Measurements from ENCODE around the gene CSNK1G3. TPM values are rescaled to one million over a fixed set of nuclear protein-coding genes. Genes with fewer than 3 reads are reported as not detected.

CSNK1G3 gene
- total RNA-seq, 2 experiments from 2014 or later = 26.3 to 33.4 TPM

GRCh38 chr5:123554601-123555000 lies 42.6 kb downstream of the CSNK1G3 start:
- ATAC-seq (no peak), DNase-seq (no peak)
- H3K4me1 Mint-ChIP-seq = peaks cover 13% of the 10 kb centered on the region
- H3K27ac Mint-ChIP-seq = no peak overlapping the region
- no peaks in the 10 kb centered on the region for H3K27me3 Mint-ChIP-seq
- H3K4me3 Mint-ChIP-seq = no peak overlapping the region
- CTCF ChIA-PET = no interaction called here
- H3K9me3 Mint-ChIP-seq (ENCODE audit: low read depth) = no peaks in the 10 kb centered on the region
- H3K36me3 Mint-ChIP-seq = peaks cover 26% of the 10 kb centered on the region

GRCh38 chr5:123557907-123558306 lies 45.9 kb downstream of the CSNK1G3 start:
- Mint-ChIP-seq H3K4me1 (peaks cover 6% of the 10 kb centered on the region), H3K27ac (no peak overlapping the region), H3K36me3 (peaks cover 34% of the 10 kb centered on the region), H3K27me3 (no peaks in the 10 kb centered on the region), H3K4me3 (no peak overlapping the region), H3K9me3 (ENCODE audit: low read depth) (no peaks in the 10 kb centered on the region)
- CTCF ChIA-PET = interaction anchor here (1.2 kb wide), 1 partner anchor 135 kb away, joined by 3 read pairs; no protein-coding TSS in a partner anchor
- ATAC-seq (no peak), DNase-seq (no peak)

GRCh38 chr5:123558762-123559433 lies 46.9 kb downstream of the CSNK1G3 start:
- DNase-seq (no peak), ATAC-seq (no peak)
- Mint-ChIP-seq H3K27me3 (no peaks in the 10 kb centered on the region), H3K9me3 (ENCODE audit: low read depth) (no peaks in the 10 kb centered on the region), H3K27ac (no peak overlapping the region), H3K4me3 (no peak overlapping the region), H3K36me3 (peaks cover 34% of the 10 kb centered on the region), H3K4me1 (peaks cover 6% of the 10 kb centered on the region)
- CTCF ChIA-PET = no interaction called here

- Mint-ChIP-seq H3K9me3 (ENCODE audit: low read depth) (no peaks in the 10 kb centered on the region), H3K4me3 (no peak overlapping the region), H3K36me3 (peaks cover 31% of the 10 kb centered on the region), H3K27me3 (no peaks in the 10 kb centered on the region), H3K4me1 (peaks cover 6% of the 10 kb centered on the region), H3K27ac (no peak overlapping the region)
- CTCF ChIA-PET = no interaction called here
- ATAC-seq (no peak), DNase-seq (no peak)
These were observed 47.4 kb downstream of the CSNK1G3 start for GRCh38 chr5:123559434-123559775.

- no peak for ATAC-seq
- CTCF ChIA-PET = interaction anchor here (1.2 kb wide), 1 partner anchor 11 kb away, joined by 4 read pairs; no protein-coding TSS in a partner anchor
- H3K4me3 Mint-ChIP-seq = no peak overlapping the region
These were observed 49.3 kb downstream of the CSNK1G3 start for GRCh38 chr5:123561230-123561629.

GRCh38 chr5:123571927-123572326 lies 60.0 kb downstream of the CSNK1G3 start:
- no peaks in the 10 kb centered on the region for H3K27me3 Mint-ChIP-seq
- no peaks in the 10 kb centered on the region for H3K9me3 Mint-ChIP-seq (ENCODE audit: low read depth)
- no peak overlapping the region for H3K4me3 Mint-ChIP-seq
- H3K27ac Mint-ChIP-seq = no peak overlapping the region
- H3K4me1 Mint-ChIP-seq = peaks cover 11% of the 10 kb centered on the region
- ATAC-seq = no peak
- H3K36me3 Mint-ChIP-seq = peaks cover 18% of the 10 kb centered on the region
- CTCF ChIA-PET = interaction anchor here (0.5 to 0.7 kb wide), 2 partner anchors 10 to 99 kb away, joined by 3 to 4 read pairs; no protein-coding TSS in a partner anchor
- DNase-seq = no peak

More at GRCh38 chr5:123561230-123561629, 49.3 kb downstream of the CSNK1G3 start:
- H3K9me3 Mint-ChIP-seq (ENCODE audit: low read depth) = peaks cover 2% of the 10 kb centered on the region
- peaks cover 37% of the 10 kb centered on the region for H3K36me3 Mint-ChIP-seq
- no peak overlapping the region for H3K27ac Mint-ChIP-seq
- H3K4me1 Mint-ChIP-seq = peaks cover 5% of the 10 kb centered on the region
- no peaks in the 10 kb centered on the region for H3K27me3 Mint-ChIP-seq
- DNase-seq = no peak

- no peak for ATAC-seq
- Mint-ChIP-seq H3K27me3 (no peaks in the 10 kb centered on the region), H3K4me1 (no peaks in the 10 kb centered on the region), H3K9me3 (ENCODE audit: low read depth) (no peaks in the 10 kb centered on the region), H3K4me3 (no peak overlapping the region), H3K36me3 (peaks cover 28% of the 10 kb centered on the region), H3K27ac (no peak overlapping the region)
- DNase-seq = no peak
- CTCF ChIA-PET = no interaction called here
These were observed 66.4 kb downstream of the CSNK1G3 start for GRCh38 chr5:123578390-123578789.

GRCh38 chr5:123579410-123579809 lies 67.4 kb downstream of the CSNK1G3 start:
- DNase-seq (no peak), ATAC-seq (no peak)
- H3K4me1 Mint-ChIP-seq = no peaks in the 10 kb centered on the region
- no peaks in the 10 kb centered on the region for H3K9me3 Mint-ChIP-seq (ENCODE audit: low read depth)
- no peak overlapping the region for H3K4me3 Mint-ChIP-seq
- CTCF ChIA-PET = no interaction called here
- H3K36me3 Mint-ChIP-seq = peaks cover 31% of the 10 kb centered on the region
- H3K27ac Mint-ChIP-seq = no peak overlapping the region
- H3K27me3 Mint-ChIP-seq = no peaks in the 10 kb centered on the region

- ATAC-seq (no peak), DNase-seq (no peak)
- Mint-ChIP-seq H3K36me3 (peaks cover 33% of the 10 kb centered on the region), H3K9me3 (ENCODE audit: low read depth) (no peaks in the 10 kb centered on the region), H3K4me3 (no peak overlapping the region), H3K27me3 (no peaks in the 10 kb centered on the region), H3K27ac (no peak overlapping the region), H3K4me1 (no peaks in the 10 kb centered on the region)
- CTCF ChIA-PET = no interaction called here
These were observed 70.7 kb downstream of the CSNK1G3 start for GRCh38 chr5:123582550-123583285.

- Mint-ChIP-seq H3K4me1 (no peaks in the 10 kb centered on the region), H3K27ac (no peak overlapping the region), H3K4me3 (no peak overlapping the region), H3K27me3 (no peaks in the 10 kb centered on the region), H3K9me3 (ENCODE audit: low read depth) (no peaks in the 10 kb centered on the region), H3K36me3 (peaks cover 22% of the 10 kb centered on the region)
- CTCF ChIA-PET = no interaction called here
- DNase-seq = no peak
- ATAC-seq = no peak
These were observed 73.9 kb downstream of the CSNK1G3 start for GRCh38 chr5:123585871-123586270.

GRCh38 chr5:123594434-123594833 lies 82.5 kb downstream of the CSNK1G3 start:
- DNase-seq (no peak), ATAC-seq (no peak)
- CTCF ChIA-PET = interaction anchor here (0.9 kb wide), 1 partner anchor 47 kb away, joined by 3 read pairs; no protein-coding TSS in a partner anchor
- no peaks in the 10 kb centered on the region for H3K27me3 Mint-ChIP-seq
- H3K4me3 Mint-ChIP-seq = no peak overlapping the region
- no peaks in the 10 kb centered on the region for H3K9me3 Mint-ChIP-seq (ENCODE audit: low read depth)
- H3K4me1 Mint-ChIP-seq = peaks cover 3% of the 10 kb centered on the region
- H3K36me3 Mint-ChIP-seq = peaks cover 30% of the 10 kb centered on the region
- H3K27ac Mint-ChIP-seq = no peak overlapping the region

- H3K9me3 Mint-ChIP-seq (ENCODE audit: low read depth) = no peaks in the 10 kb centered on the region
- DNase-seq (no peak), ATAC-seq (no peak)
- no peaks in the 10 kb centered on the region for H3K27me3 Mint-ChIP-seq
- CTCF ChIA-PET = no interaction called here
- H3K36me3 Mint-ChIP-seq = peaks cover 27% of the 10 kb centered on the region
- no peak overlapping the region for H3K4me3 Mint-ChIP-seq
- peaks cover 3% of the 10 kb centered on the region for H3K4me1 Mint-ChIP-seq
- no peak overlapping the region for H3K27ac Mint-ChIP-seq
These were observed 85.0 kb downstream of the CSNK1G3 start for GRCh38 chr5:123597018-123597417.

GRCh38 chr5:123598028-123598689 lies 86.2 kb downstream of the CSNK1G3 start:
- CTCF ChIA-PET = no interaction called here
- Mint-ChIP-seq H3K4me3 (no peak overlapping the region), H3K36me3 (peaks cover 28% of the 10 kb centered on the region), H3K9me3 (ENCODE audit: low read depth) (no peaks in the 10 kb centered on the region), H3K4me1 (peaks cover 3% of the 10 kb centered on the region), H3K27me3 (no peaks in the 10 kb centered on the region), H3K27ac (no peak overlapping the region)
- no peak for DNase-seq
- no peak for ATAC-seq

GRCh38 chr5:123599171-123599570 lies 87.2 kb downstream of the CSNK1G3 start:
- CTCF ChIA-PET = no interaction called here
- H3K27ac Mint-ChIP-seq = no peak overlapping the region
- DNase-seq = no peak
- no peaks in the 10 kb centered on the region for H3K27me3 Mint-ChIP-seq
- H3K4me1 Mint-ChIP-seq = no peaks in the 10 kb centered on the region
- no peak for ATAC-seq
- no peaks in the 10 kb centered on the region for H3K9me3 Mint-ChIP-seq (ENCODE audit: low read depth)
- H3K36me3 Mint-ChIP-seq = peaks cover 25% of the 10 kb centered on the region
- no peak overlapping the region for H3K4me3 Mint-ChIP-seq
